ENCODE measurements around the gene RHOT2. TPM values are rescaled to one million over a fixed set of nuclear protein-coding genes. Genes with fewer than 3 reads are reported as not detected.

Gene RHOT2
- total and polyA plus RNA-seq, 9 of the 15 experiments (the other 6 are each of a cell fraction or from before 2014, with no cell fraction given): 5.0 to 373 (median 112) TPM

GRCh38 chr16:667780-668518, at the start of gene RHOT2 (continued):
- TF ChIP-seq NR0B1 (IDR thresholded peaks at IDR 0.05; ENCODE audit: partially characterized antibody) (no peak), SIN3B (IDR thresholded peaks at IDR 0.05; ENCODE audit: low read depth) (peak; percentile 86), JUNB (CRISPR knock-in tag; conservative IDR thresholded peaks at IDR 0.05) (no peak), PURB (CRISPR knock-in tag; IDR thresholded peaks at IDR 0.05; ENCODE audit: low read depth) (no peak), SMC3 (conservative IDR thresholded peaks at IDR 0.05; ENCODE audit: insufficient read depth, low read depth, low read length) (peak; percentile 82), ZNF398 (CRISPR knock-in tag; IDR thresholded peaks at IDR 0.05) (no peak), ZNF354B (CRISPR knock-in tag; IDR thresholded peaks at IDR 0.05) (no peak), HMGN3 (IDR thresholded peaks at IDR 0.05; ENCODE audit: borderline replicate concordance, extremely low read depth, insufficient read length, low read depth, low read length) (peak; percentile 93), KLF13 (tag; IDR thresholded peaks at IDR 0.05; ENCODE audit: borderline replicate concordance, low read depth) (0 out of 2 replicates have a peak, but pooled peaks have one; percentile 53), ZNF12 (CRISPR knock-in tag; IDR thresholded peaks at IDR 0.05) (no peak), RCOR1 (IDR thresholded peaks at IDR 0.05; ENCODE audit: borderline replicate concordance in 1 of 2, low read depth in 2 of 2, low read length in 2 of 2) (peak in 1 of 2 experiments; percentile 79; a peak in 1 of 4 replicates)
- TF ChIP-seq, protein P1, sequence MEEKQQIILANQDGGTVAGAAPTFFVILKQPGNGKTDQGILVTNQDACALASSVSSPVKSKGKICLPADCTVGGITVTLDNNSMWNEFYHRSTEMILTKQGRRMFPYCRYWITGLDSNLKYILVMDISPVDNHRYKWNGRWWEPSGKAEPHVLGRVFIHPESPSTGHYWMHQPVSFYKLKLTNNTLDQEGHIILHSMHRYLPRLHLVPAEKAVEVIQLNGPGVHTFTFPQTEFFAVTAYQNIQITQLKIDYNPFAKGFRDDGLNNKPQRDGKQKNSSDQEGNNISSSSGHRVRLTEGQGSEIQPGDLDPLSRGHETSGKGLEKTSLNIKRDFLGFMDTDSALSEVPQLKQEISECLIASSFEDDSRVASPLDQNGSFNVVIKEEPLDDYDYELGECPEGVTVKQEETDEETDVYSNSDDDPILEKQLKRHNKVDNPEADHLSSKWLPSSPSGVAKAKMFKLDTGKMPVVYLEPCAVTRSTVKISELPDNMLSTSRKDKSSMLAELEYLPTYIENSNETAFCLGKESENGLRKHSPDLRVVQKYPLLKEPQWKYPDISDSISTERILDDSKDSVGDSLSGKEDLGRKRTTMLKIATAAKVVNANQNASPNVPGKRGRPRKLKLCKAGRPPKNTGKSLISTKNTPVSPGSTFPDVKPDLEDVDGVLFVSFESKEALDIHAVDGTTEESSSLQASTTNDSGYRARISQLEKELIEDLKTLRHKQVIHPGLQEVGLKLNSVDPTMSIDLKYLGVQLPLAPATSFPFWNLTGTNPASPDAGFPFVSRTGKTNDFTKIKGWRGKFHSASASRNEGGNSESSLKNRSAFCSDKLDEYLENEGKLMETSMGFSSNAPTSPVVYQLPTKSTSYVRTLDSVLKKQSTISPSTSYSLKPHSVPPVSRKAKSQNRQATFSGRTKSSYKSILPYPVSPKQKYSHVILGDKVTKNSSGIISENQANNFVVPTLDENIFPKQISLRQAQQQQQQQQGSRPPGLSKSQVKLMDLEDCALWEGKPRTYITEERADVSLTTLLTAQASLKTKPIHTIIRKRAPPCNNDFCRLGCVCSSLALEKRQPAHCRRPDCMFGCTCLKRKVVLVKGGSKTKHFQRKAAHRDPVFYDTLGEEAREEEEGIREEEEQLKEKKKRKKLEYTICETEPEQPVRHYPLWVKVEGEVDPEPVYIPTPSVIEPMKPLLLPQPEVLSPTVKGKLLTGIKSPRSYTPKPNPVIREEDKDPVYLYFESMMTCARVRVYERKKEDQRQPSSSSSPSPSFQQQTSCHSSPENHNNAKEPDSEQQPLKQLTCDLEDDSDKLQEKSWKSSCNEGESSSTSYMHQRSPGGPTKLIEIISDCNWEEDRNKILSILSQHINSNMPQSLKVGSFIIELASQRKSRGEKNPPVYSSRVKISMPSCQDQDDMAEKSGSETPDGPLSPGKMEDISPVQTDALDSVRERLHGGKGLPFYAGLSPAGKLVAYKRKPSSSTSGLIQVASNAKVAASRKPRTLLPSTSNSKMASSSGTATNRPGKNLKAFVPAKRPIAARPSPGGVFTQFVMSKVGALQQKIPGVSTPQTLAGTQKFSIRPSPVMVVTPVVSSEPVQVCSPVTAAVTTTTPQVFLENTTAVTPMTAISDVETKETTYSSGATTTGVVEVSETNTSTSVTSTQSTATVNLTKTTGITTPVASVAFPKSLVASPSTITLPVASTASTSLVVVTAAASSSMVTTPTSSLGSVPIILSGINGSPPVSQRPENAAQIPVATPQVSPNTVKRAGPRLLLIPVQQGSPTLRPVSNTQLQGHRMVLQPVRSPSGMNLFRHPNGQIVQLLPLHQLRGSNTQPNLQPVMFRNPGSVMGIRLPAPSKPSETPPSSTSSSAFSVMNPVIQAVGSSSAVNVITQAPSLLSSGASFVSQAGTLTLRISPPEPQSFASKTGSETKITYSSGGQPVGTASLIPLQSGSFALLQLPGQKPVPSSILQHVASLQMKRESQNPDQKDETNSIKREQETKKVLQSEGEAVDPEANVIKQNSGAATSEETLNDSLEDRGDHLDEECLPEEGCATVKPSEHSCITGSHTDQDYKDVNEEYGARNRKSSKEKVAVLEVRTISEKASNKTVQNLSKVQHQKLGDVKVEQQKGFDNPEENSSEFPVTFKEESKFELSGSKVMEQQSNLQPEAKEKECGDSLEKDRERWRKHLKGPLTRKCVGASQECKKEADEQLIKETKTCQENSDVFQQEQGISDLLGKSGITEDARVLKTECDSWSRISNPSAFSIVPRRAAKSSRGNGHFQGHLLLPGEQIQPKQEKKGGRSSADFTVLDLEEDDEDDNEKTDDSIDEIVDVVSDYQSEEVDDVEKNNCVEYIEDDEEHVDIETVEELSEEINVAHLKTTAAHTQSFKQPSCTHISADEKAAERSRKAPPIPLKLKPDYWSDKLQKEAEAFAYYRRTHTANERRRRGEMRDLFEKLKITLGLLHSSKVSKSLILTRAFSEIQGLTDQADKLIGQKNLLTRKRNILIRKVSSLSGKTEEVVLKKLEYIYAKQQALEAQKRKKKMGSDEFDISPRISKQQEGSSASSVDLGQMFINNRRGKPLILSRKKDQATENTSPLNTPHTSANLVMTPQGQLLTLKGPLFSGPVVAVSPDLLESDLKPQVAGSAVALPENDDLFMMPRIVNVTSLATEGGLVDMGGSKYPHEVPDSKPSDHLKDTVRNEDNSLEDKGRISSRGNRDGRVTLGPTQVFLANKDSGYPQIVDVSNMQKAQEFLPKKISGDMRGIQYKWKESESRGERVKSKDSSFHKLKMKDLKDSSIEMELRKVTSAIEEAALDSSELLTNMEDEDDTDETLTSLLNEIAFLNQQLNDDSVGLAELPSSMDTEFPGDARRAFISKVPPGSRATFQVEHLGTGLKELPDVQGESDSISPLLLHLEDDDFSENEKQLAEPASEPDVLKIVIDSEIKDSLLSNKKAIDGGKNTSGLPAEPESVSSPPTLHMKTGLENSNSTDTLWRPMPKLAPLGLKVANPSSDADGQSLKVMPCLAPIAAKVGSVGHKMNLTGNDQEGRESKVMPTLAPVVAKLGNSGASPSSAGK (IDR thresholded peaks at IDR 0.05): no peak

Data from K562 (cell line).